PFSK-1 (cell line): ENCODE data around the gene NPPB.

ENCODE experiments used
- FOXP2 ChIP-seq: optimal IDR thresholded peaks from 2 replicates; pipeline ENCODE3; 2011; ENCODE audit warnings: borderline replicate concordance, control low read depth, inconsistent platforms; ENCODE audit not compliant: insufficient read depth; ENCODE audit errors: extremely low read length, extremely low read depth
- POLR2AphosphoS5 ChIP-seq: IDR thresholded peaks from 2 replicates; pipeline ENCODE4 v1.6.1; 2012; ENCODE audit warnings: low read depth, mild to moderate bottlenecking, control low read depth, low read length, moderate library complexity
- SIN3A ChIP-seq: IDR thresholded peaks from 2 replicates; pipeline ENCODE4 v1.6.1; 2012; ENCODE audit warnings: mild to moderate bottlenecking, low read length, moderate library complexity, borderline replicate concordance; ENCODE audit not compliant: insufficient read depth
- TAF1 ChIP-seq: IDR thresholded peaks from 2 replicates; pipeline ENCODE4 v1.6.1; 2012; ENCODE audit warnings: low read length, control low read depth, borderline replicate concordance; ENCODE audit not compliant: insufficient read depth
- TF ChIP-seq, protein P1 (sequence below), 2 experiments: IDR thresholded peaks; 2 replicates each; pipeline versions ENCODE4 v1.6.1 to v1.8.0; 2011 to 2012; ENCODE audit warnings: low read depth in 2 of 2, low read length in 2 of 2, control low read depth in 1 of 2, inconsistent platforms in 1 of 2, mild to moderate bottlenecking in 1 of 2, moderate library complexity in 1 of 2; ENCODE audit not compliant: insufficient read depth in 1 of 2

NPPB gene

DNA sequence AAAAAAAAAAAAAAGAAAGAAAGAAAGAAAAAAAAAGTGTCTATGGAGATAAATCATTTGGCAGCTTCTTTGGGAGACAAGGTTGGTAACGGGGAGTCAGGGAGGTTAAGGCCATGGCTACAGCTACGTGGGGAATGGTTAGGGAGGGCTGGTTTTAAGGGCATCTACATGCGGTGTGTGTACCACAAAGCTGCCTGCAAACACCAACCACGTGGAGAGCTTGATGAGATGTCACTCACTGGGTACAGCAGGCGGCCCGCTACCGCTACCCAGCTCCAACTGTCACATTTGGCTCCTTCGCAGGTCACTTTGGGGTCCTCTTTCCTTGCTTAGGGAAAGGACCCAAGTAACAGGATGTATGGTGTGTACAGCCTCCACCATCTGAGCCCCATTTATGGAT lies 4.2 kb downstream of the NPPB start:
- TF ChIP-seq POLR2AphosphoS5 = no peak
- TF ChIP-seq, protein P1, sequence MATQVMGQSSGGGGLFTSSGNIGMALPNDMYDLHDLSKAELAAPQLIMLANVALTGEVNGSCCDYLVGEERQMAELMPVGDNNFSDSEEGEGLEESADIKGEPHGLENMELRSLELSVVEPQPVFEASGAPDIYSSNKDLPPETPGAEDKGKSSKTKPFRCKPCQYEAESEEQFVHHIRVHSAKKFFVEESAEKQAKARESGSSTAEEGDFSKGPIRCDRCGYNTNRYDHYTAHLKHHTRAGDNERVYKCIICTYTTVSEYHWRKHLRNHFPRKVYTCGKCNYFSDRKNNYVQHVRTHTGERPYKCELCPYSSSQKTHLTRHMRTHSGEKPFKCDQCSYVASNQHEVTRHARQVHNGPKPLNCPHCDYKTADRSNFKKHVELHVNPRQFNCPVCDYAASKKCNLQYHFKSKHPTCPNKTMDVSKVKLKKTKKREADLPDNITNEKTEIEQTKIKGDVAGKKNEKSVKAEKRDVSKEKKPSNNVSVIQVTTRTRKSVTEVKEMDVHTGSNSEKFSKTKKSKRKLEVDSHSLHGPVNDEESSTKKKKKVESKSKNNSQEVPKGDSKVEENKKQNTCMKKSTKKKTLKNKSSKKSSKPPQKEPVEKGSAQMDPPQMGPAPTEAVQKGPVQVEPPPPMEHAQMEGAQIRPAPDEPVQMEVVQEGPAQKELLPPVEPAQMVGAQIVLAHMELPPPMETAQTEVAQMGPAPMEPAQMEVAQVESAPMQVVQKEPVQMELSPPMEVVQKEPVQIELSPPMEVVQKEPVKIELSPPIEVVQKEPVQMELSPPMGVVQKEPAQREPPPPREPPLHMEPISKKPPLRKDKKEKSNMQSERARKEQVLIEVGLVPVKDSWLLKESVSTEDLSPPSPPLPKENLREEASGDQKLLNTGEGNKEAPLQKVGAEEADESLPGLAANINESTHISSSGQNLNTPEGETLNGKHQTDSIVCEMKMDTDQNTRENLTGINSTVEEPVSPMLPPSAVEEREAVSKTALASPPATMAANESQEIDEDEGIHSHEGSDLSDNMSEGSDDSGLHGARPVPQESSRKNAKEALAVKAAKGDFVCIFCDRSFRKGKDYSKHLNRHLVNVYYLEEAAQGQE (IDR thresholded peaks at IDR 0.05; ENCODE audit: insufficient read depth in 1 of 2, low read depth in 2 of 2, low read length in 2 of 2) = no peak
- TF ChIP-seq TAF1 = no peak
- TF ChIP-seq FOXP2 = no peak
- TF ChIP-seq SIN3A = no peak

DNA sequence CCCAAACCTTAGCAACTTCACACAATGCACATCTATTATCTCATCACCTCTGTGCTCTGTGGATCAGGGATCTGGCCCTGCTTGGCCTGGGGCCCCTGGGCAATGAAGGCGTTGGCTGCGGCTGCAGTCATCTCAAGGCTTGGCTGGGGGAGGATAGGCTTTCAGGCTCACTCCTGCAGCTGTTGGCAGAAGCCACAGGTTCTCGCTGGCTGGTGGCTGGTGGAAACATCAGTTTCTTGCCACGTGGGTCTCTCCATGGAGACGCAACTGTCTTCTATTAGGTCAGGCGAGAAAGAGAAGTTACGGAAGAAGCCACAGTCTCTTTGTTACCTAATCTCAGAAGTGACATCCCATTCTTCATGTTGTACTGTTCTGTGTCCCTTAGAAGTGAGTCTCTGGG lies 7.6 kb downstream of the NPPB start:
- no peak for TF ChIP-seq TAF1
- no peak for TF ChIP-seq SIN3A
- TF ChIP-seq, protein P1 (IDR thresholded peaks at IDR 0.05; ENCODE audit: insufficient read depth in 1 of 2, low read depth in 2 of 2, low read length in 2 of 2) = no peak
- TF ChIP-seq FOXP2 = no peak
- TF ChIP-seq POLR2AphosphoS5 = no peak

DNA sequence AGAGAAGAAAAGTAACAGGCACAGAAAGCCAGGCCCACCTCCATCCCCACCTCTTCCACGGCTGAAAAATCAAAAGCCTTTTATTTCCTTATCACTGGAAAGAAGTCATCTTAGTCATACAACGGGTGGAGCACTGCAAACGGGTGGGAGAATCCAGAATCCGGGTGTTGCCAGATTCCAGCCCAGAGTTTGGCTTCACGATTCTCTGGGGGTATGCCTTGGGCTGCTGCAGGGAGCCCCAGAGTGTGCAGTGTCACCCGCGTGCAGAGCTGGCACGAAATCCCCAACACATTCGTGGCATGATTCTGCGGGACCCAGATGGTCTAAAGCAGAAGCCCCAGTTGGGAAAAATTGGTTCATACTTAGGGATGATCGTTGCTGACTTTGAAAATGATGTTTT lies 8.6 kb downstream of the NPPB start:
- TF ChIP-seq, protein P1 (IDR thresholded peaks at IDR 0.05; ENCODE audit: insufficient read depth in 1 of 2, low read depth in 2 of 2, low read length in 2 of 2) = no peak
- TF ChIP-seq FOXP2 (no peak), TAF1 (no peak), SIN3A (no peak)

DNA sequence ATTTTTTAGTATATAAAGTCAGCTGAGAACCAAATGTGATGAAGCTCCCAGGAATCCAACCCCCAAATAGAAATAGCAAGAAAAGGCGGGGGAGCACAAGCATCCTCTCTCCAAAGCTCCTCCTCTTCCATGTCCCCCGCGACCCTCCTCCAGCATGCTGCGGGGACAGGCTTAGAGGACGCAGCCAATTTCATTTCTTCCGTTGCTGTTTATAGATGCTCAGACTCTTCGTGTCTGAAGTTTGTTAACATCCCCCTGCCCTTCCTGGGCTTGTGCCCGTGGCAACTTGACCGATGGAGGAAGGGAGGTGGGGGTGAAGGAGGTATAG lies 10.4 kb downstream of the NPPB start:
- TF ChIP-seq, protein P1 (IDR thresholded peaks at IDR 0.05; ENCODE audit: insufficient read depth in 1 of 2, low read depth in 2 of 2, low read length in 2 of 2) = no peak
- TF ChIP-seq SIN3A (no peak), POLR2AphosphoS5 (no peak), FOXP2 (no peak), TAF1 (no peak)
